Gastroesophageal sphincter (tissue), 4 donors: ENCODE data around the gene KRTAP10-5. TPM values are rescaled to one million over a fixed set of nuclear protein-coding genes. Genes with fewer than 3 reads are reported as not detected.

Experiments used
- ATAC-seq: fragments of 150-250 bp; one replicate; pipeline ENCODE4 v1.9.1; 2016; ENCODE audit warnings: mild to moderate bottlenecking, moderate library complexity
- H3K27ac ChIP-seq, 4 donors: fragments of 200-600 bp; sonication (generic) in 3 of 4; 1 replicate in 3 of 4; 2 replicates in 1 of 4; pipeline ENCODE4 v1.5.1; 2016 to 2019
- H3K27me3 ChIP-seq: fragments of 200-600 bp; sonication (generic); one replicate; pipeline ENCODE4 v1.5.1; 2019
- H3K36me3 ChIP-seq, 2 donors: fragments of 200-600 bp; sonication (generic); one replicate each; pipeline ENCODE4 v1.5.1; 2019; ENCODE audit warnings: control low read depth in 1 of 2
- H3K4me1 ChIP-seq, 3 donors: fragments of 200-600 bp; sonication (generic); 1 replicate in 2 of 3; 2 replicates in 1 of 3; pipeline ENCODE4 v1.5.1; 2016 to 2019; ENCODE audit warnings: control low read depth in 2 of 3
- H3K4me3 ChIP-seq, 2 donors: fragments of 200-600 bp; sonication (generic); one replicate each; pipeline ENCODE4 v1.5.1; 2019; ENCODE audit warnings: mild to moderate bottlenecking in 1 of 2, moderate library complexity in 1 of 2
- H3K9me3 ChIP-seq, 3 donors: fragments of 200-600 bp; sonication (generic); one replicate each; pipeline ENCODE4 v1.5.1; 2017 to 2019; ENCODE audit warnings: control low read depth in 2 of 3
- EP300 ChIP-seq: sonication (generic); formaldehyde crosslinking; IDR thresholded peaks from one replicate; pipeline ENCODE4 v1.6.1; 2017; ENCODE audit warnings: antibody characterized with exemption, mild to moderate bottlenecking
- POLR2A ChIP-seq, 2 donors: fragments of 450-650 bp; IDR thresholded peaks; one replicate each; pipeline ENCODE4 v1.6.1; 2017; ENCODE audit warnings: antibody characterized with exemption in 2 of 2, mild to moderate bottlenecking in 2 of 2, moderate library complexity in 1 of 2
- POLR2AphosphoS5 ChIP-seq: sonication (generic); formaldehyde crosslinking; IDR thresholded peaks from one replicate; pipeline ENCODE4 v1.6.1; 2017; ENCODE audit warnings: antibody characterized with exemption
- WGBS, 2 donors: methylation state at CpG; one replicate each; pipeline ENCODE4 v1.1.5; 2018; ENCODE audit warnings: low coverage in 1 of 2; 5-methylcytosine and 5-hydroxymethylcytosine counted together
- total RNA-seq, 4 donors: library from RNA; depleted of rRNA; stranded (reverse); fragments of >200 nt; gene quantifications; one replicate each; pipeline ENCODE4 v1.1.0, GENCODE V29; 2016
- TF ChIP-seq, protein P1 (sequence below), 4 experiments: fragments of 200-600 bp in 2 of 4; fragments of 450-650 bp in 2 of 4; sonication (generic) in 1 of 4; IDR thresholded peaks; one replicate each; pipeline ENCODE4 v1.5.1; 2017 to 2019; ENCODE audit warnings: antibody characterized with exemption in 4 of 4, mild to moderate bottlenecking in 2 of 4, moderate library complexity in 2 of 4

KRTAP10-5 gene
- total RNA-seq, 4 donors from 2014 or later = not detected

DNA sequence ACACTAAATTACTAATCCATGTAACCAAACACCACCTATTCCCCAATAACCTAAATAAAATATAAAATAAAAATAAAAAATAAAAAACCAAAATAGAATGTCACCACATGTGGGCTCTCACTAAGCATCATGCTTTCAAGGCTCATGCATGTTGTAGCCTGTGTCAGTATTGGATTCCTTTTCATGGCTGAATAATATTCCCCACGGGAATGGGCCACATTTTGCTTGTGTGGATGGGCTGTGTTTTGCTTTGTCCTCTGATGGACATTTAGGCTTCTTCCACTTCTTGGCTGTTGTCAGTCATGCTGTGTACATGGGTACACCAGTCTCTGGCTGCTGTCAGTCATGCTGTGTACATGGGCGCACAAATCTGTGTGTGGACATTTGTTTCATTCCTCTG, 8.7 kb upstream of the KRTAP10-5 start:
- 95 to 100% methylated on average over 1 to 2 of the region's 2 CpGs for WGBS, 2 donors
- H3K4me1 ChIP-seq = no peaks in the 10 kb centered on the region
- H3K4me3 ChIP-seq = no peak overlapping the region
- H3K9me3 ChIP-seq = peaks cover 0 to 10% (median 0%) of the 10 kb centered on the region in 3 donors
- TF ChIP-seq POLR2AphosphoS5 (no peak), EP300 (no peak)
- TF ChIP-seq, protein P1, sequence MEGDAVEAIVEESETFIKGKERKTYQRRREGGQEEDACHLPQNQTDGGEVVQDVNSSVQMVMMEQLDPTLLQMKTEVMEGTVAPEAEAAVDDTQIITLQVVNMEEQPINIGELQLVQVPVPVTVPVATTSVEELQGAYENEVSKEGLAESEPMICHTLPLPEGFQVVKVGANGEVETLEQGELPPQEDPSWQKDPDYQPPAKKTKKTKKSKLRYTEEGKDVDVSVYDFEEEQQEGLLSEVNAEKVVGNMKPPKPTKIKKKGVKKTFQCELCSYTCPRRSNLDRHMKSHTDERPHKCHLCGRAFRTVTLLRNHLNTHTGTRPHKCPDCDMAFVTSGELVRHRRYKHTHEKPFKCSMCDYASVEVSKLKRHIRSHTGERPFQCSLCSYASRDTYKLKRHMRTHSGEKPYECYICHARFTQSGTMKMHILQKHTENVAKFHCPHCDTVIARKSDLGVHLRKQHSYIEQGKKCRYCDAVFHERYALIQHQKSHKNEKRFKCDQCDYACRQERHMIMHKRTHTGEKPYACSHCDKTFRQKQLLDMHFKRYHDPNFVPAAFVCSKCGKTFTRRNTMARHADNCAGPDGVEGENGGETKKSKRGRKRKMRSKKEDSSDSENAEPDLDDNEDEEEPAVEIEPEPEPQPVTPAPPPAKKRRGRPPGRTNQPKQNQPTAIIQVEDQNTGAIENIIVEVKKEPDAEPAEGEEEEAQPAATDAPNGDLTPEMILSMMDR (IDR thresholded peaks at IDR 0.05) = no peak
- peaks cover 62% of the 10 kb centered on the region for H3K27me3 ChIP-seq
- H3K27ac ChIP-seq = no peak overlapping the region
- H3K36me3 ChIP-seq = no peaks in the 10 kb centered on the region
- no peak for ATAC-seq

DNA sequence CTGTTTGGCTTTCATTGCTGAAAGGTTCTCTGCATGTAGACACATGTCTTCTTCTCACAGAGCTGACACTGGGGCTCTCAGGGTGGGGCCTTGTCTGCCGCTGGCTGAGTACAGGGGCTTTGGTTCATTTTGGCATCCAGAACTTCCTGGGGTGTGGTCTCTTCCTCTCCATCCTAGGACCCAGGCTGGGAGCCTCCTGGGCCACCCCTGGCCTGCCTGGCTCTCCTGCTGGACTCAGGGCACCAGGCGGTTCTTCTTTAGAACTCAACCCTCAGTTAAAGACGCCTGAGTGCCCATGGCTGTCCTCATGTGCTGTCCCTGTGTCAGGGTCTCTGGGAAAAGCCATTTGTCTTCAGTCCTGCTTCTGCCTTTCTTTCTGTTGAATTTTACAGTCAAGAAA, 5.5 kb upstream of the KRTAP10-5 start:
- WGBS, 2 donors = 70 to 93% methylated on average over 2 of the region's 3 CpGs
- peaks cover 0 to 27% (median 0%) of the 10 kb centered on the region in 3 donors for H3K9me3 ChIP-seq
- peaks cover 39% of the 10 kb centered on the region for H3K27me3 ChIP-seq
- ATAC-seq = no peak
- no peaks in the 10 kb centered on the region for H3K36me3 ChIP-seq
- TF ChIP-seq POLR2AphosphoS5 = no peak
- no peak for TF ChIP-seq POLR2A (IDR thresholded peaks at IDR 0.05)
- TF ChIP-seq, protein P1 (IDR thresholded peaks at IDR 0.05) = no peak
- TF ChIP-seq EP300 = no peak
- no peak overlapping the region for H3K27ac ChIP-seq
- peaks cover 0 to 4% (median 0%) of the 10 kb centered on the region in 3 donors for H3K4me1 ChIP-seq
- H3K4me3 ChIP-seq = no peak overlapping the region

- no peak overlapping the region for H3K27ac ChIP-seq
- H3K4me1 ChIP-seq = peaks cover 0 to 4% (median 0%) of the 10 kb centered on the region in 3 donors
- H3K9me3 ChIP-seq = peaks cover 0 to 40% (median 0%) of the 10 kb centered on the region in 3 donors
- TF ChIP-seq, protein P1 (IDR thresholded peaks at IDR 0.05) = no peak
- TF ChIP-seq POLR2AphosphoS5 (no peak), POLR2A (IDR thresholded peaks at IDR 0.05) (no peak), EP300 (no peak)
- no peaks in the 10 kb centered on the region for H3K36me3 ChIP-seq
- WGBS, 2 donors = 60 to 70% methylated on average over 6 of the region's 6 CpGs
- H3K27me3 ChIP-seq = peaks cover 37% of the 10 kb centered on the region
- no peak overlapping the region for H3K4me3 ChIP-seq
- ATAC-seq = no peak
Measured at GRCh38 chr21:44583800-44584147, 3.4 kb upstream of the KRTAP10-5 start.

GRCh38 chr21:44583089-44583799, 2.8 kb upstream of the KRTAP10-5 start:
- ATAC-seq = no peak
- H3K4me1 ChIP-seq = peaks cover 0 to 4% (median 0%) of the 10 kb centered on the region in 3 donors
- no peaks in the 10 kb centered on the region for H3K36me3 ChIP-seq
- H3K9me3 ChIP-seq = peaks cover 0 to 43% (median 0%) of the 10 kb centered on the region in 3 donors
- TF ChIP-seq POLR2AphosphoS5 (no peak), POLR2A (IDR thresholded peaks at IDR 0.05) (no peak), EP300 (no peak)
- TF ChIP-seq, protein P1 (IDR thresholded peaks at IDR 0.05) = no peak
- WGBS, 2 donors = 14 to 15% methylated on average over 10 to 11 of the region's 11 CpGs
- H3K4me3 ChIP-seq = no peak overlapping the region
- peaks cover 42% of the 10 kb centered on the region for H3K27me3 ChIP-seq
- no peak overlapping the region for H3K27ac ChIP-seq

GRCh38 chr21:44582055-44582454, 1.7 kb upstream of the KRTAP10-5 start:
- peaks cover 0 to 54% (median 0%) of the 10 kb centered on the region in 3 donors for H3K9me3 ChIP-seq
- H3K27me3 ChIP-seq = peaks cover 46% of the 10 kb centered on the region
- no peaks in the 10 kb centered on the region for H3K36me3 ChIP-seq
- H3K4me1 ChIP-seq = peaks cover 0 to 4% (median 0%) of the 10 kb centered on the region in 3 donors
- ATAC-seq = no peak
- no peak overlapping the region for H3K4me3 ChIP-seq
- WGBS, 2 donors = 64 to 73% methylated on average over 14 of the region's 15 CpGs
- no peak overlapping the region for H3K27ac ChIP-seq
- TF ChIP-seq EP300 (no peak), POLR2A (IDR thresholded peaks at IDR 0.05) (no peak)
- TF ChIP-seq, protein P1 (IDR thresholded peaks at IDR 0.05) = no peak
